Stimulated activated CD8-positive, alpha-beta memory T cell treated with anti-CD3 and anti-CD28 coated beads, Interleukin-12 subunit alpha, Interleukin-12 subunit beta, amount 100 ng/mL, for 4 hours (primary cell): ENCODE data around the gene ZNF827.

ENCODE experiments used
- DNase-seq: peaks from one replicate; pipeline ENCODE4 v3.0.0-alpha.2; 2020; ENCODE audit warnings: low read depth

ZNF827 gene

GRCh38 chr4:145828802-145829485 lies 109.7 kb downstream of the ZNF827 start:
- no peak for DNase-seq

GRCh38 chr4:145827885-145828284 lies 110.7 kb downstream of the ZNF827 start:
- DNase-seq: no peak

- DNase-seq: no peak
Observed at GRCh38 chr4:145825255-145825654, 113.4 kb downstream of the ZNF827 start.

- DNase-seq: no peak
Observed at GRCh38 chr4:145824463-145824862, 114.2 kb downstream of the ZNF827 start.

GRCh38 chr4:145823743-145824142 lies 114.9 kb downstream of the ZNF827 start:
- no peak for DNase-seq

- no peak for DNase-seq
Observed at GRCh38 chr4:145822581-145822980, 116.0 kb downstream of the ZNF827 start.

GRCh38 chr4:145822181-145822580 lies 116.4 kb downstream of the ZNF827 start:
- no peak for DNase-seq

GRCh38 chr4:145821766-145822165 lies 116.9 kb downstream of the ZNF827 start:
- no peak for DNase-seq

- no peak for DNase-seq
Observed at GRCh38 chr4:145820407-145820806, 118.2 kb downstream of the ZNF827 start.

- no peak for DNase-seq
Observed at GRCh38 chr4:145819853-145820181, 118.8 kb downstream of the ZNF827 start.

GRCh38 chr4:145819101-145819852 lies 119.3 kb downstream of the ZNF827 start:
- no peak for DNase-seq

- DNase-seq: no peak
Observed at GRCh38 chr4:145818011-145818410, 120.6 kb downstream of the ZNF827 start.

- DNase-seq: no peak
Observed at GRCh38 chr4:145816091-145816490, 122.5 kb downstream of the ZNF827 start.

- no peak for DNase-seq
Observed at GRCh38 chr4:145815626-145816025, 123.0 kb downstream of the ZNF827 start.

- no peak for DNase-seq
Observed at GRCh38 chr4:145815027-145815612, 123.5 kb downstream of the ZNF827 start.

- no peak for DNase-seq
Observed at GRCh38 chr4:145814246-145814645, 124.4 kb downstream of the ZNF827 start.

GRCh38 chr4:145812919-145813318 lies 125.7 kb downstream of the ZNF827 start:
- no peak for DNase-seq

GRCh38 chr4:145808848-145809512 lies 129.6 kb downstream of the ZNF827 start:
- no peak for DNase-seq

- DNase-seq: no peak
Observed at GRCh38 chr4:145808021-145808650, 130.5 kb downstream of the ZNF827 start.

GRCh38 chr4:145805490-145805889 lies 133.1 kb downstream of the ZNF827 start:
- DNase-seq: no peak

GRCh38 chr4:145804116-145804515 lies 134.5 kb downstream of the ZNF827 start:
- no peak for DNase-seq

GRCh38 chr4:145799223-145799622 lies 139.4 kb downstream of the ZNF827 start:
- no peak for DNase-seq
